Activated T-helper 9 cell treated with anti-CD3 and anti-CD28 coated beads, Interleukin-2, amount 50 U/mL, for 16 hours (primary cell): ENCODE measurements around the gene UTRN.

Source experiments
- DNase-seq: peaks from one replicate; pipeline ENCODE4 v3.0.0-alpha.2; 2020; ENCODE audit warnings: low read depth

The UTRN gene

GRCh38 chr6:144284783-144285547 is at the start of gene UTRN:
TSS of gene UTRN (plus strand) at chr6:144285335. CDS start at chr6:144291829, 6,494 bp downstream.
- DNase-seq: no peak

- DNase-seq: no peak
Measured at GRCh38 chr6:144244688-144245087, 40.4 kb upstream of the UTRN start.

DNA sequence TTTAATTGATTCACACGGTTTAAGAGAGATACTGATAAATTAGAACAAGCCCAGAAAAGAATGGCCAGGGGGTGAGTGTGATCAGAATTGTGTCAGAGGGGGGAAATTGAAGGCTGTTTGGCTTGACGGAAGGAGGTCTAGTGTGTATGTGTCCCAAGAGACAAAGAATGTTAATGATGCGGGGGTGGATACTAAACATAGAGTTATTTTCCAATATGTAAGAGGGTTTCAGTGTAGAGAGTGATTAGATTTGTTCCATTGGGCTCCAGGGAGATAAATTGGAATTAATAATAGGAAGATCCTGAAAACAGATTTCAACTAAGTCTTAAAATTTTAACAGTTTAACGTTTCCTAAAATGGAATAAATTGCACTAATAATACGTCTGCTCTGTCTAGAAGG is 38.1 kb upstream of the UTRN start:
- no peak for DNase-seq

DNA sequence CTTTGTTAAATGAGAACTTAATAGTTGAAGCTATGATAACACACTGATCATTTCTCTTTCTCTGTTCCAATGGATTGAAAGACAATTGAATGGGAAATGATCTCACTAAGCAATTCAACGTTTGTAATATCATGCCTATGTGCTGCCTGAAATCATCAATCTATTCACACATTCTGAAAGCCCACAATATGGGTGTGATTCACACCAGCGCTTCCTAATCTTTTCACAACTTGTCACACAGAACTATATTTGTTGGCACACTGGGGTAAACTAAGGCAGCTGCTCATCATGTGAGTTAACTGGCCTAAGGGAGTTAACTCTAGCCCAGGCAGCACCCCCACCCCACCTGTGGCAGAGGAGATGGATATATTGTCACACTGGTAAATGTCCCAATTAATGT is 37.1 kb upstream of the UTRN start:
- no peak for DNase-seq

- no peak for DNase-seq
Measured at GRCh38 chr6:144248476-144249301, 36.4 kb upstream of the UTRN start.

GRCh38 chr6:144250276-144250675 is 34.9 kb upstream of the UTRN start:
- DNase-seq: no peak

- no peak for DNase-seq
Measured at GRCh38 chr6:144252259-144252658, 32.9 kb upstream of the UTRN start.

DNA sequence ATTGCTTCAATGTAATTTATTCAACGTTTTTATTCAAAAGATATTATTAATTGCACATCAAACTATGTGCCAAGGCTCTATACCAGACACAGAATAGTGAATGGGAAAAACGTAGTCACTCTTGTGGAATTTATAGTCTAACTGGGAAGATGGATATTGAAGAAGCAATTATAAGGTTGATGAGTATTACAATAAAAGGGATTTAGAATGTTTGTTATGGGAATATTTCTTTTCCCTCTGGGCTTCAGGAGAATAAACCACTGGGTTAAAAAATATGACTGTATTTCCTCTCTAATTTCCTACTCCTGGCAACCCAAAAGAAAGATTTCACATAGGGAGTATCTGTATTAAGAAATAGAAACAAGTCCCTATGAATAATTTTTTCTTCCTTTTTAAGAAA is 25.1 kb upstream of the UTRN start:
- no peak for DNase-seq

DNA sequence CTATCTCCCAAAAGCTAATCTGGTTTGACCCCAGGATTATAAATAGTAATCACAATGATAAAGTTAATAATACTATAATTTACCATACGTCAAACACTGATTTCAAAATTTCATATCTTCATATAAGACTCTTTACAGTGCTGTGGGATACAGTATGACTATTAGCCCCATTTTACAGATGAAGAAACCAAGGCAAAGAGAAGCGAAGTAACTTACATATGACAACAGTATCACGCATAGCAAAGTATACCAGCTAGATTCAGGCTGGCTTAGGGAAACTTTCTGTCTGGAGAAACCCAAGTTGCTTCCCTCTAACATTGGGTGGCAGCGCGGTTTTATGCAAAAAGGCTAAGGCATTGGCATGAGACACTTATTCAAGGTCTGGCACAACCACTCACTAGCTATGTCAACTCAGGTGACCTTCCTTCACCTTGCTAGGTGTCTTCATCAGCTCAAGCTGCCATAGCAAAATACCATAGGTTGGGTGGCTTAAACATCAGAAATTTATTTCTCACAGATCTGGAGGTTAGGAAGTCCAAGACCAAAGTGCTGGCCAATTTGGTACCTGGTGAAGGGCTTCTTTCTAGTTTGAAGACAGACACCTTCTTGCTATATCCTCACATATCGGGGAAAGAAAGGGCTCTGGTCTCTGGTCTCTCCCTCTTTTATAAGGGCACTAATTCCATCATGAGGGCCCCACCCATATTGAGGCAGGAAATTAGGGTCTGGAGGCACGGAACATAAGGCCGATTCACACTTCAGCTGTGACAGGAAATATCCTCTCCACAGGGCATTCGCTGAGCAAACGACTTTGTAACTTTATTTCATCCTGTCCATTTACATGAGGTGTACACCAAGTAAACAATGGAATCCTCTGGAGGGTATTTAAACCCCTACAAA is 22.4 kb upstream of the UTRN start:
- DNase-seq: no peak

GRCh38 chr6:144263786-144264185 is 21.3 kb upstream of the UTRN start:
- DNase-seq: no peak

DNA sequence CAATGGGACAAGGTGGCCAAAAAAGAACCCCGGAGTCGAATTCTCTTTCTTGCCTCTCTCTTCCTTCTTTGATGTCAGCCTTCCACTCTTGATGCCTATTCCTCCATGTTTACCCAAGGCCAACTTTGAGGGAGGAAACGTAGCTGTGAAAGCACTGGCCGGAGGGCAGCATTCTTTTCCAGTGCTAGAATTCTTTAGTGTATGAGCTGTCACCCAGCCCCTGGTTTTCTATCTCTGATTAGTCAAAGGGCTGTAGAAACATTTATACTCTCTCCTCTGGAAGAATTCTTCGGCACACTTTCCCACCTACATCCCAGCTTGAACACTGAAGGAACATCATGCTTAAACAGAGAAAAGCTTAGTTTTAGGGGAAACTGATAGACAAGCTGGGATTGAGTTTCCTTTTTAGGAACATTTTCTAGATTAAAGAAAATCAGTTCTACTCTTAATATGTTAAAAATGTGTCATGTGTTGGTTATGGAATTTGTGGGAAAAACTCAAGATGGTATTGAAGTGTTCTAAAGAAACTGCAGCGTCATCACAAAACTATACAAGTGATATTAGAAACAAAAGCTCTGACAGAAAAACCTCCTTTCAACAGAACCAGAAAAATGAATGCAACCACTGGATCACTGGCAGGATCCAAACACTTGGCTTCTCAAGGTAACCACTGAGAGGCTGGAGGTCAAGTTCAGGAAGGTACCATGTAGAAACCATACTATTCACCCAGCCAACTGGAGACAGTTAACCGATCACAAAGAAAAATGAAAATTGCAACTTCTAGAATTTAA is 20.7 kb upstream of the UTRN start:
- DNase-seq: no peak

DNA sequence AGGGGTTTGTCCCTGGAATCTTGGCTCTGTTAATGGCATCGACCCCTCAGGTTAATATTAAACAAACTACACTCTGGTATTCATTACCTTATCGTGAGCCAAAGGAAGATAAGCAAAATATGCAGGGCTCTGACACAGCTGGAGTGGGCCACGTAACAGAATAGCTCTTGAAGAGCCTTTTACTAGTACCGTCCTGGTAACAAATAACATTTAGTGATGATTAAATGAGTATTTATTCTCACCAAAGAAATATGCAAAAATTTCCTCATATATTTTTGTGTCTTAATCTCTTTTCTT is 20.1 kb upstream of the UTRN start:
- no peak for DNase-seq

- DNase-seq: no peak
Measured at GRCh38 chr6:144265390-144265789, 19.7 kb upstream of the UTRN start.

DNA sequence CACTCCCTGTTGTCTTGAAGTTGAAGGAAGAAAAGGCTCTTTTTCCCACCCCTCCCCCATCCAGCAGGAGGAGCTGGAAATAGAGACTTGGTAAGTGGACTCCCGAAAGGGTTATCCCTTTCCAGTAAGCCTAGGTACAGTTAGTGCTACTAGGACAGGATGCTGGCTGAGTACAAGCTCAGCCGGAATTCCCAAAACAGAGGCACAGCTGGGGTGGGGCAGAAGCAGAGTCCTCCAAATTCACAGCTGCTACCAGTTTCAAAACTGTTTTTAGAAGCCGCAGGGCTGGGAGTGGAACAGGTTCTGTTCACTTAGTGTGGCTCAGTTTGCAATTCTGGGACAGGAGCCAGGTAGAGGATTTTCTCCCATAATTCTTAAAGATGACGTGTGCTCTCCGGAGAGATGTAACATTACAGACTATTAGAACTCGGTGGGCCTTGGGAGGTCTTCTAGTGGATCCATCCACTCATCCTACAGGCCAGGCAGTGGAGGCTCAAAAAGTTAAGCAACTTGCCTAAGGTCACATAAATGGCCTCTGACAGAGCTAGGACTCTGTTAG is 19.0 kb upstream of the UTRN start:
- no peak for DNase-seq

DNA sequence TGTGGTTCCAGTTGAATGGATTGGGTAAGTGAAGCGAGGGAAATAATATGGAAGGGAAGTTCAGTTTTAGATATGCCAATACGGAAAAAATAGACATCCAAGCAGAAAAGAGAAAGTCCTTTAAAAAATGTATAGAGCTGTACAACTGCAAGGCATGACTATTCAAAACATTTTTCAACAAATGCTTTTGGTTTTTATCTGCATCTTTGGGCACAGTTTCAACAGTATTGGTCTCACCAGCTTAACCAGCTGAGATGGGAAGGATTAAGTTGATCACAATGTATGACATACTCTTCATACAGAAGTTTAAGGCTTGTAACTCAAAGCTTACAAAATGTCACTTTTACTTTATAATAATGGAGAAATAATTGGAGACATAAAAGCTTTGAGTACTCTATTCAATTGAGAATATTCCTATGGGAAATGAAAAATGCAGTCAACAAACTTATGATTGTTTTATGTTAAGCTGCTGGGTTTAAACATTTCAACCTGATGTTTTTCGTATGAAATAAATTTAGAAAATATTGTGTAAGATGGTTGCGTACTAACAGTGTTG is 16.3 kb upstream of the UTRN start:
- no peak for DNase-seq

DNA sequence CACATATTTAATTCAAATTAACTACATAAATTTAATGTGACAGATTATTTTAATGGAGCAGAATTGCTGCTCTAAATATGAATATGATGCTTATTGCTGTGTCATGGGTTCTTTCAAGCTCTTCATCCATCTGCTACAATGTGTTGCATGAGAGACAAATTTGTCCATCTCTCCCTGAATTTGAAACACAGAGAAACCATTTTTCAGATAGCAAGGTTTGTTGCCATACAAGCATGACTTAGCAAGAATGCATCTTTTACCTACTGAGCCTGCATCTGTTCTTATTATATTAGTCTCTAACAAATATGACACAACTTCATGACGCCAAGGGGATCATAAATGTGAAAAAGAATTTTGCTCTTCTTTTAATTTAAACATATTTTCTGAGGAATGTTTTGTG is 8.0 kb upstream of the UTRN start:
- no peak for DNase-seq

DNA sequence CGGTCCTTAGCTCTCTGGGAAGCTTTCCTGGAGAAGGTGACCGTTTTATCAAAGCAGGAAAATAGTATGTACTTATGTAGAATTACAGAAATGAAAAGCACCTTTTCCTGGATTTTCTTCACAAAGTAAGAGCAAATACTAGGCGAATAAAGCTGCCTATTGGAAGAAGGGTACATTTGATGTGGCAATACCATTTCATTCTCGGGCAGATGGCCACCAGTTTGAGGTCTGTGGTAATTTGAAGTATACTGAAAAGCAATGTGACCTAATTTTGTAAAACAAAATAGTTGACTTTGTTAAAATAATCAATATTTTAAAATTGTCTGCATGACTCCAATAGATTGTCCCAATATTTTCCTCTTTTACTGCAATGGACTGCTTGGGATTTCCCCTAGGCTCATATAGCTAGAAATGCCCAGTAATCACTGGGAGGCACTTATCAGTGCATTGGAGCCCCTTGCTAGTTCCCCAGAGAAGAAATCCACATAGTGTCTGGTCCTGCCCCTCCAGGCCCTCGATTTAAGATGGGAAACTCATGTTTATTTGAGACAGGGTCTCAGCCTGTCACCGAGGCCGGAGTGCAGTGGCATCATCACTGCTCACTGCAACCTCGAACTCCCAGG is 7.4 kb upstream of the UTRN start:
- DNase-seq: no peak

DNA sequence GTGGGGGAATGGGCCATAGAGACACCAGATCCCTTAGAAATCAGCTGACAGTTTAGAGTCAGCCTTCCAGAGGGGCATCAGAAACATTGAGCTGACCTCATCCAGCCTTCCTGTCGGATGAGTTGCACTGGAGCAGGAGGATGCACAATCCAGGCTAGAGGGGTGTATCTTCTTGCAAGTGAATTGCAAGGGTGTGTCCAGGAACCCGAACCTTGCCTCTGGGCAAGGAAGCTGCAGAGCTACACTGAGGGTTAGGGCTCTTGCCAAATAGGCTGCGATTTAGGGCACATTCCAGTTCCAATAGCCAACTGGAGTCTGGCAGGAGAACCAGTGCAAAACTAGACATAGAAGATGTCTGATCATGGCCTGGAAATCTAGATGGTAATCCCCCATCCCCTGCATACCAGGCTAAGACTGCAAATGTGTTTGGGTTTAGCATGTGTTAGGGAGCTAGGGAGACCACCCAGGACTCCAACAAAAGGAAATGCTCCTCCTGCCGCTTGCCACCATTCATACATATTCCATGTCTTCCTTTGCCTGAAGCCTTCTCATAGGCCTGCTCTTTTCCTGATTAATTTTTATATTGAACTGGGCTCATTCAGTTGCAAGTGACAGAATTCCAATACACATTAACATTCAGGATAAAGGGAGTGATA is 6.3 kb upstream of the UTRN start:
- DNase-seq: no peak

GRCh38 chr6:144279484-144280150 is 5.5 kb upstream of the UTRN start:
- DNase-seq: no peak
